K562 (cell line): ENCODE data around the gene SAMD14. TPM values are rescaled to one million over a fixed set of nuclear protein-coding genes. Genes with fewer than 3 reads are reported as not detected.

Experiments used
- ARID1B ChIP-seq: fragments of 450-650 bp; IDR thresholded peaks from 2 replicates; pipeline ENCODE4 v1.6.1; 2016; ENCODE audit warnings: antibody characterized with exemption, mild to moderate bottlenecking, inconsistent platforms
- CCNT2 ChIP-seq: IDR thresholded peaks from 2 replicates; pipeline ENCODE4 v1.6.1; 2011; ENCODE audit warnings: borderline replicate concordance, low read depth, mild to moderate bottlenecking, moderate library complexity, mixed read lengths, low read length; ENCODE audit not compliant: insufficient read length; ENCODE audit errors: extremely low read depth
- DPF2 ChIP-seq: fragments of 450-650 bp; IDR thresholded peaks from 2 replicates; pipeline ENCODE4 v1.6.1; 2016
- EGR1 ChIP-seq: fragments of 450-650 bp; conservative IDR thresholded peaks from 2 replicates; pipeline ENCODE4 v1.6.1; 2017; ENCODE audit warnings: mild to moderate bottlenecking
- ESRRA ChIP-seq: fragments of 450-650 bp; IDR thresholded peaks from 2 replicates; pipeline ENCODE4 v1.6.1; 2014; ENCODE audit warnings: low read depth, mild to moderate bottlenecking, moderate library complexity, borderline replicate concordance
- GATA2 ChIP-seq: sonication (generic); formaldehyde crosslinking; IDR thresholded peaks from 2 replicates; pipeline ENCODE4 v1.4.0; 2020; ENCODE audit warnings: mild to moderate bottlenecking, missing genetic modification reagents
- HMG20B ChIP-seq: fragments of 250-450 bp; sonication (Bioruptor Pico); IDR thresholded peaks from 2 replicates; pipeline ENCODE4 v1.5.0; 2021; ENCODE audit warnings: mild to moderate bottlenecking
- PHF8 ChIP-seq: fragments of 200-600 bp; sonication (generic); IDR thresholded peaks from 2 replicates; pipeline ENCODE4 v1.6.1; 2012; ENCODE audit warnings: mixed run types, mild to moderate bottlenecking, inconsistent platforms, low read length, moderate library complexity, borderline replicate concordance
- POLR2G ChIP-seq: fragments of 200-400 bp; formaldehyde crosslinking; IDR thresholded peaks from 2 replicates; pipeline ENCODE4 v1.6.1; 2017; ENCODE audit warnings: low read depth, mild to moderate bottlenecking, antibody characterized with exemption, low read length, moderate library complexity
- POLR2H ChIP-seq: IDR thresholded peaks from 2 replicates; pipeline ENCODE4 v1.6.1; 2016; ENCODE audit warnings: missing genetic modification characterization, low read depth, mild to moderate bottlenecking, control low read depth, missing compliant biosample characterization, moderate library complexity
- POU5F1 ChIP-seq: fragments of 150-350 bp; IDR thresholded peaks from 2 replicates; pipeline ENCODE4 v1.6.1; 2014; ENCODE audit warnings: borderline replicate concordance, low read length, low read depth, mild to moderate bottlenecking; ENCODE audit not compliant: partially characterized antibody
- RAD21 ChIP-seq, 2 experiments: fragments of 250-450 bp in 1 of 2; fragments of 450-650 bp in 1 of 2; sonication (Bioruptor Pico) in 1 of 2; formaldehyde crosslinking in 1 of 2; IDR thresholded peaks in 1 of 2; conservative IDR thresholded peaks in 1 of 2; 2 replicates each; pipeline versions ENCODE4 v1.4.0 to v1.8.0; 2020 to 2022; ENCODE audit warnings: mild to moderate bottlenecking in 2 of 2, moderate library complexity in 1 of 2
- SMC3 ChIP-seq: conservative IDR thresholded peaks from 2 replicates; pipeline ENCODE4 v1.6.1; 2011; ENCODE audit warnings: low read depth, low read length, improper control_type of control experiment; ENCODE audit not compliant: insufficient read depth
- SOX6 ChIP-seq: fragments of 450-650 bp; IDR thresholded peaks from 2 replicates; pipeline ENCODE4 v1.6.1; 2014; ENCODE audit warnings: mild to moderate bottlenecking
- SP1 ChIP-seq: sonication (generic); formaldehyde crosslinking; IDR thresholded peaks from 2 replicates; pipeline ENCODE4 v1.8.1; 2022; ENCODE audit warnings: mild to moderate bottlenecking, missing genetic modification reagents
- TCF15 ChIP-seq: fragments of 250-450 bp; sonication (Bioruptor Pico); IDR thresholded peaks from 2 replicates; pipeline ENCODE4 v1.8.0; 2022; ENCODE audit warnings: moderate library complexity, mild to moderate bottlenecking, inconsistent platforms
- ZNF511 ChIP-seq: sonication (generic); formaldehyde crosslinking; IDR thresholded peaks from 2 replicates; pipeline ENCODE4 v1.8.0; 2022; ENCODE audit warnings: mild to moderate bottlenecking, missing genetic modification reagents
- polyA plus RNA-seq, 8 experiments: library from polyadenylated mRNA; depleted of rRNA in 4 of 8; stranded (reverse) in 5 of 8; unstranded in 3 of 8; fragments of >200 nt; fragmentation: Nextera tagmentation in 2 of 8; fragmentation: Illumina TruSeq in 1 of 8; extraction: Ambion mirVana in 2 of 8; extraction: Trizol in 1 of 8; gene quantifications; 2 replicates each; pipeline versions ENCODE4 v1.2.1 to v1.2.3, GENCODE V29; 2011 to 2014; ENCODE audit warnings: inconsistent platforms in 1 of 8, missing spikeins in 1 of 8
- total RNA-seq, 7 experiments: library from RNA; depleted of rRNA in 6 of 7; stranded (reverse); fragments of >200 nt in 6 of 7; fragmentation: Illumina TruSeq in 2 of 7; extraction: Trizol in 2 of 7; gene quantifications; 2 replicates each; pipeline versions ENCODE4 v1.2.1 to v1.2.3, GENCODE V29; 2011 to 2021; ENCODE audit warnings: low replicate concordance in 1 of 7
- TF ChIP-seq, protein P1 (sequence below): fragments of 250-450 bp; sonication (Bioruptor Pico); IDR thresholded peaks from 2 replicates; pipeline ENCODE4 v1.9.0; 2021; ENCODE audit warnings: mild to moderate bottlenecking, inconsistent platforms
- TF ChIP-seq, protein P2 (sequence below): sonication (generic); formaldehyde crosslinking; IDR thresholded peaks from 2 replicates; pipeline ENCODE4 v1.8.1; 2023; ENCODE audit warnings: mild to moderate bottlenecking, missing genetic modification reagents
- TF ChIP-seq, protein P3 (sequence below): sonication (generic); formaldehyde crosslinking; IDR thresholded peaks from 2 replicates; pipeline ENCODE4 v1.8.0; 2022; ENCODE audit warnings: missing genetic modification reagents, mild to moderate bottlenecking, moderate library complexity, borderline replicate concordance

SAMD14 gene
- total and polyA plus RNA-seq, 9 of the 15 experiments (the other 6 are each of a cell fraction or from before 2014, with no cell fraction given) = 0.04 to 0.07 TPM; not detected in 7

GRCh38 chr17:50161023-50161910 lies 31.3 kb upstream of the SAMD14 start (continued):
- TF ChIP-seq, protein P1, sequence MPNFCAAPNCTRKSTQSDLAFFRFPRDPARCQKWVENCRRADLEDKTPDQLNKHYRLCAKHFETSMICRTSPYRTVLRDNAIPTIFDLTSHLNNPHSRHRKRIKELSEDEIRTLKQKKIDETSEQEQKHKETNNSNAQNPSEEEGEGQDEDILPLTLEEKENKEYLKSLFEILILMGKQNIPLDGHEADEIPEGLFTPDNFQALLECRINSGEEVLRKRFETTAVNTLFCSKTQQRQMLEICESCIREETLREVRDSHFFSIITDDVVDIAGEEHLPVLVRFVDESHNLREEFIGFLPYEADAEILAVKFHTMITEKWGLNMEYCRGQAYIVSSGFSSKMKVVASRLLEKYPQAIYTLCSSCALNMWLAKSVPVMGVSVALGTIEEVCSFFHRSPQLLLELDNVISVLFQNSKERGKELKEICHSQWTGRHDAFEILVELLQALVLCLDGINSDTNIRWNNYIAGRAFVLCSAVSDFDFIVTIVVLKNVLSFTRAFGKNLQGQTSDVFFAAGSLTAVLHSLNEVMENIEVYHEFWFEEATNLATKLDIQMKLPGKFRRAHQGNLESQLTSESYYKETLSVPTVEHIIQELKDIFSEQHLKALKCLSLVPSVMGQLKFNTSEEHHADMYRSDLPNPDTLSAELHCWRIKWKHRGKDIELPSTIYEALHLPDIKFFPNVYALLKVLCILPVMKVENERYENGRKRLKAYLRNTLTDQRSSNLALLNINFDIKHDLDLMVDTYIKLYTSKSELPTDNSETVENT (CRISPR knock-in tag) = 0 out of 2 replicates have a peak, but pooled peaks have one; percentile 38
- peak; percentile 79 for TF ChIP-seq SOX6
- no peak for TF ChIP-seq TCF15 (CRISPR knock-in tag)
- TF ChIP-seq RAD21 (CRISPR knock-in tag; conservative IDR thresholded peaks at IDR 0.05 in 1 of 2, IDR thresholded peaks at IDR 0.05 in 1 of 2) = peak; percentile 79 to 88
- TF ChIP-seq SMC3 = peak; percentile 91
- peak; percentile 35; the same call in 1 of the 2 replicates for TF ChIP-seq DPF2
- peak; percentile 56; the same call in 1 of the 2 replicates for TF ChIP-seq PHF8
- TF ChIP-seq CCNT2 = peak; percentile 43
- no peak for TF ChIP-seq POLR2H (tag)
- TF ChIP-seq SP1 (CRISPR knock-in tag) = peak; percentile 89
- peak; percentile 92 for TF ChIP-seq EGR1
- TF ChIP-seq, protein P2, sequence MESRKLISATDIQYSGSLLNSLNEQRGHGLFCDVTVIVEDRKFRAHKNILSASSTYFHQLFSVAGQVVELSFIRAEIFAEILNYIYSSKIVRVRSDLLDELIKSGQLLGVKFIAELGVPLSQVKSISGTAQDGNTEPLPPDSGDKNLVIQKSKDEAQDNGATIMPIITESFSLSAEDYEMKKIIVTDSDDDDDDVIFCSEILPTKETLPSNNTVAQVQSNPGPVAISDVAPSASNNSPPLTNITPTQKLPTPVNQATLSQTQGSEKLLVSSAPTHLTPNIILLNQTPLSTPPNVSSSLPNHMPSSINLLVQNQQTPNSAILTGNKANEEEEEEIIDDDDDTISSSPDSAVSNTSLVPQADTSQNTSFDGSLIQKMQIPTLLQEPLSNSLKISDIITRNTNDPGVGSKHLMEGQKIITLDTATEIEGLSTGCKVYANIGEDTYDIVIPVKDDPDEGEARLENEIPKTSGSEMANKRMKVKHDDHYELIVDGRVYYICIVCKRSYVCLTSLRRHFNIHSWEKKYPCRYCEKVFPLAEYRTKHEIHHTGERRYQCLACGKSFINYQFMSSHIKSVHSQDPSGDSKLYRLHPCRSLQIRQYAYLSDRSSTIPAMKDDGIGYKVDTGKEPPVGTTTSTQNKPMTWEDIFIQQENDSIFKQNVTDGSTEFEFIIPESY (CRISPR knock-in tag) = peak; percentile 34; the same call in 1 of the 2 replicates
- no peak for TF ChIP-seq POU5F1
- TF ChIP-seq ESRRA = peak; percentile 59; the same call in 1 of the 2 replicates
- TF ChIP-seq ZNF511 (CRISPR knock-in tag) = no peak; the same call in 1 of the 2 replicates
- TF ChIP-seq GATA2 (CRISPR knock-in tag) = peak; percentile 63
- no peak for TF ChIP-seq HMG20B (CRISPR knock-in tag)
- 0 out of 2 replicates have a peak, but pooled peaks have one; percentile 20 for TF ChIP-seq ARID1B
- peak; percentile 67 for TF ChIP-seq POLR2G
- TF ChIP-seq, protein P3, sequence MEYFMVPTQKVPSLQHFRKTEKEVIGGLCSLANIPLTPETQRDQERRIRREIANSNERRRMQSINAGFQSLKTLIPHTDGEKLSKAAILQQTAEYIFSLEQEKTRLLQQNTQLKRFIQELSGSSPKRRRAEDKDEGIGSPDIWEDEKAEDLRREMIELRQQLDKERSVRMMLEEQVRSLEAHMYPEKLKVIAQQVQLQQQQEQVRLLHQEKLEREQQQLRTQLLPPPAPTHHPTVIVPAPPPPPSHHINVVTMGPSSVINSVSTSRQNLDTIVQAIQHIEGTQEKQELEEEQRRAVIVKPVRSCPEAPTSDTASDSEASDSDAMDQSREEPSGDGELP (CRISPR knock-in tag) = no peak; the same call in 1 of the 2 replicates
